WI38 (cell line): Measurements from ENCODE around the gene TMEM171.

Experiments
- H3K4me3 ChIP-seq: 2 replicates; pipeline ENCODE4 v1.5.1; 2011; ENCODE audit warnings: low read depth, mild to moderate bottlenecking, control low read depth, low read length
- TF ChIP-seq, protein P1 (sequence below): IDR thresholded peaks from 2 replicates; pipeline ENCODE4 v1.5.1; 2012; ENCODE audit warnings: low read depth, mild to moderate bottlenecking, control low read depth, low read length

Gene TMEM171

DNA sequence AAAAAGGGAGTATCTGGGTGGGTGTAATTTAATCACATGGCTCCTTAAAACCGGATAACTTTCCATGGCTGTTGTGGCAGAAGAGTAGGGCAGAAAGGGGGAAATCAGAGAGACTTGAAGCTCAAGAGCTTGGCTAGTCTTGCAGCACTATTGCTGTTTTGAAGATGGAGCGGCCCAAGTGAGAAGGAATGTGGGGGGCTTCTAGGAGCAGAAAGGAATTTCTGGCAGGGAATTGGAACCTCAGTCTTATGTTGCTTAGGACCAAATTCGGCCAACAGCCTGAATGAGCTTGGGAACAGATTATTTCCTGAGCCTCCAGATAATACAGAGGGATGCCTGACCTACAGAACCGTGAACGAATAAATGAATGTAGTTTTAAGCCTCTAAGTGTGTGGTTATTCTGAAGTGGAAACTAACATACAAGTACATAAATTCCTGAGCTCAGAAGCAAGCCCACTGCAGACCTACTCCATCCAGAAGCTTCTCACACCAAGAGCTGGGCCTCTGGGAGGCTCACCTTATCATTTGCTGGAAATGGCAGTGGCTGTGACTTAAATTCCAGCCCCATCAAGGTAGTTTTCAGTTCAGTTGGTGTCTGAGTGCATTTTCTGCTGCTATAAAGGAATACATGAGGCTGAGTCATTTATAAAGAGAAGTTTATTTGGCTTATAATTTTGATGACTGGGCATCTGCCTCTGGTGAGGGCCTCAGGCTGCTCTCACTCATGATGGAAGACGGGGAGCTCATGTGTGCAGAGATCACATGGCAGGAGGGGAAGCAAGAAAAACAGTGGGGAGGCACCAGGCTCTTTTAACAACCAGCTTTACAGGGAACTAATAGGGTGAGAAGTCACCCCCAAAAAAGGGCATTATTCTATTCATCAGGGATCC is 37.3 kb downstream of the TMEM171 start:
- TF ChIP-seq, protein P1, sequence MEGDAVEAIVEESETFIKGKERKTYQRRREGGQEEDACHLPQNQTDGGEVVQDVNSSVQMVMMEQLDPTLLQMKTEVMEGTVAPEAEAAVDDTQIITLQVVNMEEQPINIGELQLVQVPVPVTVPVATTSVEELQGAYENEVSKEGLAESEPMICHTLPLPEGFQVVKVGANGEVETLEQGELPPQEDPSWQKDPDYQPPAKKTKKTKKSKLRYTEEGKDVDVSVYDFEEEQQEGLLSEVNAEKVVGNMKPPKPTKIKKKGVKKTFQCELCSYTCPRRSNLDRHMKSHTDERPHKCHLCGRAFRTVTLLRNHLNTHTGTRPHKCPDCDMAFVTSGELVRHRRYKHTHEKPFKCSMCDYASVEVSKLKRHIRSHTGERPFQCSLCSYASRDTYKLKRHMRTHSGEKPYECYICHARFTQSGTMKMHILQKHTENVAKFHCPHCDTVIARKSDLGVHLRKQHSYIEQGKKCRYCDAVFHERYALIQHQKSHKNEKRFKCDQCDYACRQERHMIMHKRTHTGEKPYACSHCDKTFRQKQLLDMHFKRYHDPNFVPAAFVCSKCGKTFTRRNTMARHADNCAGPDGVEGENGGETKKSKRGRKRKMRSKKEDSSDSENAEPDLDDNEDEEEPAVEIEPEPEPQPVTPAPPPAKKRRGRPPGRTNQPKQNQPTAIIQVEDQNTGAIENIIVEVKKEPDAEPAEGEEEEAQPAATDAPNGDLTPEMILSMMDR, result no peak
- H3K4me3 ChIP-seq, result no peak overlapping the region

DNA sequence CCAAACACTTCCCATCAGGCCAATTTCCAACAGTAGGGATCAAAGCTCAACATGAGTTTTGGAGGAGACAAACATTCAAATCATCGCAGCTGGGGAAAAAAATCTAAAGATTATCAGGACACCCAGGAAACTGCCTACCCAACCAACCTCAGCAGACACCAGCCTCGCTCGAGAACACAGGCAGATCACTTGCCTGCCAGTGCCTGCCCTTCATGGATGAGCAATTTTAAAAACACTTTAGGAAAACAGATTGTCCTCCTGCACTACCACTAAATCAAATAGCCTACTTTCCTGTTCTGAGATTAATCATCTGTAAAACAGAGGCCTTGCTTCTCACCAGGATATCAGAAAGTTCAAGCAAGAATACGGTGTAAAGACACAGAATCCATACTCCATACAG is 37.9 kb downstream of the TMEM171 start:
- H3K4me3 ChIP-seq, result no peak overlapping the region
- TF ChIP-seq, protein P1, result no peak

DNA sequence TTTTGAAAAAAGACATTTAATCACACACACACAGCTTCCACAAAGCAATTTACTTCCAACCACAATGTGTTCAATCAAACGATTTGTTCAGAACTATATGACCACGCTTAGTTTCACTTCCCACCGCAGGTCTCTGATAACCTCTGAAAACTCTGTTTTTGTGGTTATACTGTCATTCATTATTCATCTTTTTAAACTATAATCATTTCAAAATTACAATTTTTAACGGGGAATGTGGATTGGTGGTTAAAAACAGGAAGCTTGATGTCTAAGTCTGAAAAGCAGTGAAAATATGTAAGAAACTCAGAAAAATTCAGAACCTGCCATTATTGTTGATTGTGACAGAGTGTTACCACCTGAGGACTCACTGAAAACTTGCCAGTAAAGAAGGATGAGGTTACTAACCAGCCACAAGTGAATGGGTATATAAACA is 39.9 kb downstream of the TMEM171 start:
- no peak overlapping the region for H3K4me3 ChIP-seq
- TF ChIP-seq, protein P1, result no peak

DNA sequence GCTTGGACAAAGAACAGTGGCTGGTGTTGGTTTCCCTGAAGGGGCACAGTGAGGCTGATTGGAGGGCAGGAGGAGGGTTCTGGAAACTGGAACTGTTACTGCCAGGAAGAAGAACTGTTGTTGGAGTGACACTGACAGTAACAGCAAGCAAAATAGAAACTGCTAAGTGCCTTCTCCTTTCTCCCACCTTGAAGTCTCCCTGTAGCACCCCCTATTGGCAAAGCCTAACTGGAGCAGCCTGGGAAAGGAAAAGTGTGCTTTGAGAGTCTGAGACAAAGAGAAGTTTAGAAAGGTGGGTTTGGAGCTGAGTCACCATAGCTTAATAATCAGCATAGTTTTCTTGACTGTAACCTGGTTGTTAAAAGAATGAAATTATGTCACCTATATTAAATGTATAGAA is 50.1 kb downstream of the TMEM171 start:
- no peak overlapping the region for H3K4me3 ChIP-seq
- TF ChIP-seq, protein P1, result peak; percentile 62

DNA sequence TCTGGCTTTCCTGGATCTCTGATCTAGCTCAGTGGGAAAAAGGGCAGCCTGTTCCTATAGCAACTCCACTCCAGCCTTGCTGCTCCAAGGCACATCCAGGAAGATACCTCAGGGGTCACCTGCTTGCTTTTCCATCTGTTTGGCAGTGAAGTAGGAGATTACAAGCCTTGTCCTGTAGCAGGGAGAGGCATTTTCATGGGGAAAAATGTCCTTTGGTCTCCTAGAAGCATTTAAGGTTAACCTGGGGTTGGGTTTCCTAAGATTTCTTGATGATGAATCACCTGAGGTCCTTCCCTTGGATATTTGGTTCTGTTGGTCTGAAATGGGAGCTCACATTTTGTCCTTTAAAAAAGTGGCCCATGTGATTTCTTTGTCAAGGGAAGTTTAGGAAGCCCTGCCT is 51.1 kb downstream of the TMEM171 start:
- TF ChIP-seq, protein P1, result no peak

DNA sequence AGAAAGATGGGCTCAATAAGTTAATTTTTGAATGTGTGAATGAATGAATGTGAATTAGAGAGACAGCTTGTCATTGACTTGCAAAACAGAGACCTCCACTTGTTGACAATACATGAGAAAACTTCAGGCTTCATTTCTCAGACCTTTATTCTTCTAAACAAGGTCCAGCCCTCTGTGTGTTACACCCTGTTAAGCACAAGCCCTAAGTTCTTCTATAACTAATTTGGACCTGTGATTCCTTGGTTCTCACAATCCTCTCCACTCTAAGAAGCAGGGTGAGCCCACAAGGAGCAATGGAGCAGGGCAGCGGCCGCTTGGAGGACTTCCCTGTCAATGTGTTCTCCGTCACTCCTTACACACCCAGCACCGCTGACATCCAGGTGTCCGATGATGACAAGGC is 52.6 kb downstream of the TMEM171 start, which contains the start of gene TMEM174:
Gene TMEM174, plus strand, starts transcription at position 243 of the 400 bp plus-strand sequence. Its CDS starts 51 bp downstream, at position 294.
- TF ChIP-seq, protein P1, result no peak
- H3K4me3 ChIP-seq, result no peak within 1 kb of the TSS

More for the DNA sequence above, 51.1 kb downstream of the TMEM171 start:
- H3K4me3 ChIP-seq, result no peak overlapping the region

DNA sequence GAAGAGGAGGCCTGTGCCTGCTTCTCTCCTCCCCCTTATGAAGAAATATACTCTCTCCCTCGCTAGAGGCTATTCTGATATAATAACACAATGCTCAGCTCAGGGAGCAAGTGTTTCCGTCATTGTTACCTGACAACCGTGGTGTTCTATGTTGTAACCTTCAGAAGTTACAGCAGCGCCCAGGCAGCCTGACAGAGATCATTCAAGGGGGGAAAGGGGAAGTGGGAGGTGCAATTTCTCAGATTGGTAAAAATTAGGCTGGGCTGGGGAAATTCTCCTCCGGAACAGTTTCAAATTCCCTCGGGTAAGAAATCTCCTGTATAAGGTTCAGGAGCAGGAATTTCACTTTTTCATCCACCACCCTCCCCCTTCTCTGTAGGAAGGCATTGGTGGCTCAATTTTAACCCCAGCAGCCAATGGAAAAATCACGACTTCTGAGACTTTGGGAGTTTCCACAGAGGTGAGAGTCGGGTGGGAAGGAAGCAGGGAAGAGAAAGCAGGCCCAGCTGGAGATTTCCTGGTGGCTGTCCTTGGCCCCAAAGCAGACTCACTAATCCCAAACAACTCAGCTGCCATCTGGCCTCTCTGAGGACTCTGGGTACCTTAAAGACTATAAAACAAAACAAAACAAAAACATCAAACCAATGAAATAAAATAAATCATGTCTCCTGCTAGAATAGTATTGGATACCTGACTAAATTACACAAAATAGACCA is 53.9 kb downstream of the TMEM171 start:
- TF ChIP-seq, protein P1, result no peak

More for the DNA sequence above, 53.9 kb downstream of the TMEM171 start:
- H3K4me3 ChIP-seq, result no peak overlapping the region
